T-helper 9 cell (primary cell): ENCODE results near the gene SNRNP25.
"Not testable (repeated sequence)": the region's sequence is repeated elsewhere in the genome, so short reads cannot be mapped to it uniquely, and the experiment has no call there.

Experiments used
- DNase-seq: peaks from one replicate; pipeline ENCODE4 v3.0.0-alpha.2; 2020
- total RNA-seq, 2 donors: gene quantifications; one replicate each; lab custom pipeline; 2026; lab: John Stamatoyannopoulos, UW

Gene SNRNP25
- total RNA-seq: 6.8 to 10.0 reads per million in 2 donors

GRCh38 chr16:53346-54236, at the start of gene SNRNP25, which contains the start of gene POLR3K:
TSS of gene SNRNP25 (plus strand) at chr16:53828. CDS start at chr16:54017, 189 bp downstream.
TSS of gene POLR3K (minus strand) at chr16:53608. CDS start at chr16:53586, 22 bp downstream.
- DNase-seq: peak; percentile 97

GRCh38 chr16:9903-10665, 43.5 kb upstream of the SNRNP25 start:
- no peak for DNase-seq

DNA sequence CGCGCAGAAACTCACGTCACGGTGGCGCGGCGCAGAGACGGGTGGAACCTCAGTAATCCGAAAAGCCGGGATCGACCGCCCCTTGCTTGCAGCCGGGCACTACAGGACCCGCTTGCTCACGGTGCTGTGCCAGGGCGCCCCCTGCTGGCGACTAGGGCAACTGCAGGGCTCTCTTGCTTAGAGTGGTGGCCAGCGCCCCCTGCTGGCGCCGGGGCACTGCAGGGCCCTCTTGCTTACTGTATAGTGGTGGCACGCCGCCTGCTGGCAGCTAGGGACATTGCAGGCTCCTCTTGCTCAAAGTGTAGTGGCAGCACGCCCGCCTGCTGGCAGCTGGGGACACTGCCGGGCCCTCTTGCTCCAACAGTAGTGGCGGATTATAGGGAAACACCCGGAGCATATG, 42.9 kb upstream of the SNRNP25 start:
- DNase-seq: peak; percentile 72

DNA sequence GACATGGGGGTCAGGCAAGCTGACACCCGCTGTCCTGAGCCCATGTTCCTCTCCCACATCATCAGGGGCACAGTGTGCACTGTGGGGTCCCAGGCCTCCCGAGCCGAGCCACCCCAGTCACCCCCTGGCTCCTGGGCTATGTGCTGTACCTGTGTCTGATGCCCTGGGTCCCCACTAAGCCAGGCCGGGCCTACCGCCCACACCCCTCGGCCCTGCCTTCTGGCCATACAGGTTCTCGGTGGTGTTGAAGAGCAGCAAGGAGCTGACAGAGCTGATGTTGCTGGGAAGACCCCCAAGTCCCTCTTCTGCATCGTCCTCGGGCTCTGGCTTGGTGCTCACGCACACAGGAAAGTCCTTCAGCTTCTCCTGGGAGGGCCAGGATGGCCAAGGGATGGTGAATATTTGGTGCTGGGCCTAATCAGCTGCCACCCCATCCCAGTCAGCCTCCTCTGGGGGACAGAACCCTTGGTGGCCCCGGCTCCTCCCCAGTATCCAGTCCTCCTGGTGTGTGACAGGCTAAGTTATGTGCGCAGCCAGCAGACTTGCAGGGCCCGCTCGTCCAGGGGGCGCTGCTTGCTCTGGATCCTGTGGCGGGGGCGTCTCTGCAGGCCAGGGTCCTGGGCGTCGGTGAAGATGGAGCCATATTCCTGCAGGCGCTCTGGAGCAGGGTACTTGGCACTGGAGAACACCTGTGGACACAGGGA, 36.4 kb upstream of the SNRNP25 start:
- DNase-seq: not testable (repeated sequence)

GRCh38 chr16:20886-21285, 32.7 kb upstream of the SNRNP25 start:
- not testable (repeated sequence) for DNase-seq

GRCh38 chr16:24151-24550, 29.5 kb upstream of the SNRNP25 start:
- not testable (repeated sequence) for DNase-seq

GRCh38 chr16:25926-26348, 27.7 kb upstream of the SNRNP25 start:
- not testable (repeated sequence) for DNase-seq

DNA sequence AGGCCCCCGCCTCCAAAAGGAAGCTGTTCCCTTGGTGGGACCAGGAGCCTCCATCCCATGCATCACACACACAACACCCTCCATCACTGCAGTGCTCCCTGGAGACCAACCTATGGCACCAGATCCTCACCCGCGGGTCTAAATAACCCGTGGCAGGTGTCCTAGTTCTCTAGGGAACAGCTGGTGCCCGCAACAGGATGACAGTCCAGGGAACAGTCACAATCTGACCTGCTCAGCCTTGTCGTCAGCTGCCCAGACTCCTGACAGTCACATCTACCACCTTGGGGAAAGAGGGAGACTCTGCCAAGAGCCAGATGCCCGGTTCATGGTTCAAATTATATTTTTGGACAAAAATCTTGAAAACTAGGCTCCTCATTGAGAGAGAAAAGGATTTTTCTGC, 23.0 kb upstream of the SNRNP25 start:
- DNase-seq: not testable (repeated sequence)

DNA sequence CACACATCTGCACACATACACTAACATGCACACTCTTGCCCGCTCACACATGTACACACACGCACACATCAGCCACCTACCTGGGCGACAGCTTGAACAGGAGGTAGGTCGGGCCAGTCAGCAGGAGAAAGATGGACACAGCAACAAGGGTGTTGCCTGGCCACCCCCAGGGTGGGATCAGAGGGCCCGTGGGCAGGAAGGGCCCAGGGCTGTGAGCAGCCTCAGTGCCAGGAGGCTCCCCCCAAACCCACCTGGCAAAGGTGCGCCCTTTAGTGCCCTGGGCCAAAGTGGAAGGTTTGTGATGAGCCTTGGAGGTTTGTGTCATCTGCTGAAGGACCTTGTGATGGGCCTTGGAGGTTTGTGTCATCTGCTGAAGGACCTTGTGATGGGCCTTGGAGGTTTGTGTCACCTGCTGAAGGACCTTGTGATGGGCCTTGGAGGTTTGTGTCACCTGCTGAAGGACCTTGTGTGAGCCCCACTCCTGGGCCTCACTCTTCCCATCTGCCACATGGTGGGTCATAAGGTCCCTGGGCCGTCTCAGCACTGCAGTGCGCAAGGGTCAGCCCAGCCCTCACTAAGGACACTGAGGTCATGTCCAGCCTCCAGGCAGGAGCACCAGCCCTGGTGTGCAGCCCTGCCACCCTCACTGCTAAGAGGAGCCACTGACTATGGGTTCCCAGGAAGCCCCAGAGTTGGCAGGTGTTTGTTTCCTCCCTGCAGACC, 20.3 kb upstream of the SNRNP25 start:
- DNase-seq: not testable (repeated sequence)

DNA sequence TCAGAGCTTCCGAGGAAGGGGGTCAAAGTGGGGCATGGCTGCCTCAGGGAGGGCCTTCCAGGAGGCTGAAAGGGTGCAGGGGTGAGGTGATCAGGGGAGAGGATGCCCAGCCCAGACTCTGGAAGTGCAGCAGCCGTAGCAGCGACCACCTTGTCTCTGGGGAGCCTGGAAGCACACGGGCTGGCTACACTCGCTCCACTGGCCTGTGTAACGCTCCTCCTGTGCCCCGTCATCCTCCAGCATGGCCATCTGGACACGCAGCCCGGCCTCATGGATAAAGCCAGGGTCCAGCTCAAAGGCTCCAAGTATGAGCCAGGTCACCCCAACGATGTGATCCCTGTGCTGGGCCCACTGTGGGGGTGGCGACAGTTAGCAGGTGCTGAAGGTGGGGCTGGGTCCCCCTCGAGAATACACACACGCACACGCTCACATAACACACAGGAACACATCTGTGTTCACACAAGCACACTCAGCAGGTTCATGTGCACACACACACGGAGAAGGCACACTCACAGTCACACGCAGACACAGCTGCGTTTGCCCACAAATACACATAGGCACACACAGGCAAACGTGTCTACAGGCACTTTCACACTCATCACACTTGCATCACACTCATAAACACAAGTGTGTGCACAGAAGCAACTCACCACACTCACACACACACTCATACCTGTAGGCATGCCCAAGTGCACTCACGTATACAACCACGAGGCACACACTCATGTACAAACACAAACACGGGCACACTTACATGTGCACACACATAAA, 19.6 kb upstream of the SNRNP25 start:
- no peak for DNase-seq

DNA sequence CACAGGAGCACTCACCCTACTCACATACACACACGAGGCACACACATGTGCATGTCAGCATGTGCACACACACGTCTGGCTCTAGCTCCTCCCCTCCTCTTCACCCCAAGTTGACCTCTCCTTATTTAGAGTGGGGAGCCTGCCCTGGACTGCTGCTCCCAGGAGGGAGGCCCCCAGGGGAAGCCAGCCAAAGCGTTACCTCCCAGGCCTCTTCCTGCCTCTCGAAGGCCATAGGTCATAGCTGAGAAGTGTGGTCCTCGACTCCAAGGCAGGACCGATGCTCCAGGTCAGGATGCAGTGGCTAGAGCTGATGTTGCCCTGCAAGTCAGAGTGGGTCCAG, 19.0 kb upstream of the SNRNP25 start:
- no peak for DNase-seq

GRCh38 chr16:35011-35677, 18.5 kb upstream of the SNRNP25 start:
- DNase-seq: no peak

DNA sequence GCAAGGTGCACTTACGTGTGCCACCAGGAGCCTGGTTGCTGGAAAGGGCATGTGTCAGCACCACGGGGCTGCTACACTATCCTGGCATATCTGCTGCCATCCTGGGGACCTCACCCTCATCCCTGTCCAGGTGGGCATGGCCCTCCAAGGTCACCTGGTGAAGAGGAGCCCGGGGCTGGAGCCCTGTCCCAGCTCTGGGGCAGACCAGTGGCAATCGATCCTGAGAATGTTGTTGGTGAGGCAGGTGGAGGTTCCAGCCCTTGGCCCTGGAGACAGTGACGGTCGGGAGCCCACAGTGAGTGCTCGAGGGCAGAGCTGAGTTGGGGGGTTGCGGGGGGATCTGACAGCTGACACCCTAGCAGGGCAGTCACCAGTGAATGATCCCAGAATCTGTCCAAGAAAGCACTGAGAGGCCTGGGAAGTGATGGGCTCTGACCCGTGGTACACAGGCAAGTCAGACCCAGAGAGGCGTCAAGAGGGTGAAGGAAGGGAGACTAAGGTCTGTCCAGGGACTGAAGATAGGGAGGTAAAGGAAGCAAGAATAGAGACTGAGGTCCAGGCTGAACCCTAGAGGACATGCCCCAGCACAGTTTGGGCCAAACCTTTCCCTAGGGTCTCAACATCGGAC, 17.8 kb upstream of the SNRNP25 start:
- DNase-seq: no peak

GRCh38 chr16:36336-36984, 17.2 kb upstream of the SNRNP25 start:
- DNase-seq: no peak

- DNase-seq: no peak
Measured at GRCh38 chr16:37511-37910, 16.1 kb upstream of the SNRNP25 start.

DNA sequence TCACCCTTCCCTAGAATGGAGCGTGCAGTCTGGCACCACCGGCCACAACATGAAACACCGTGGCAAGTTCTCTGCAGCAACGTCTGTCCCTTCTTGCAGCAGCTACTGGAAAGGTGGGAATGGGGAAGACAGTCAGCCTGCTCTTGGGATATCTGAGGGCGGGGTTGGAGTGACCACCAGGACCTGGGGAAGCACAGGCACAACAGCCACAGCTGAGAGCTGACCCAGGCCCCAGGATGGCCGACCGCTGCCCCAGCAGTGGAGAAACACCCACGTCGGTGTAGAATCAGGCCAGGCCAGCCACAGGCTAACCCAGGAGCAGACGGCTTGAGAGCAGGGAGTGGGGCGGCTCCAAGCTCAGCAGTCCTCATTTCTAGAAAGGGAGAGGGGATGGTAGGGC, 15.4 kb upstream of the SNRNP25 start:
- not testable (repeated sequence) for DNase-seq

- peak; percentile 28 for DNase-seq
Measured at GRCh38 chr16:38941-39892, 14.4 kb upstream of the SNRNP25 start.

- DNase-seq: no peak
Measured at GRCh38 chr16:41439-42068, 12.1 kb upstream of the SNRNP25 start.
